OCI-LY7 (cell line): Measurements from ENCODE around the gene LIPH.

Source experiments
- EZH2phosphoT487 ChIP-seq: fragments of 200-600 bp; sonication (generic); IDR thresholded peaks from 2 replicates; pipeline ENCODE4 v1.6.1; 2018; ENCODE audit warnings: low read depth, borderline replicate concordance, mild to moderate bottlenecking, mixed run types, antibody characterized with exemption, low read length, moderate library complexity, mixed read lengths
- TF ChIP-seq, protein P1 (sequence below): fragments of 200-600 bp; sonication (generic); conservative IDR thresholded peaks from 2 replicates; pipeline ENCODE4 v1.5.1; 2014; ENCODE audit warnings: mild to moderate bottlenecking, antibody characterized with exemption, low read length, moderate library complexity, mixed read lengths

GRCh38 chr3:185549122-185549521, 3.3 kb downstream of the LIPH start:
- TF ChIP-seq, protein P1, sequence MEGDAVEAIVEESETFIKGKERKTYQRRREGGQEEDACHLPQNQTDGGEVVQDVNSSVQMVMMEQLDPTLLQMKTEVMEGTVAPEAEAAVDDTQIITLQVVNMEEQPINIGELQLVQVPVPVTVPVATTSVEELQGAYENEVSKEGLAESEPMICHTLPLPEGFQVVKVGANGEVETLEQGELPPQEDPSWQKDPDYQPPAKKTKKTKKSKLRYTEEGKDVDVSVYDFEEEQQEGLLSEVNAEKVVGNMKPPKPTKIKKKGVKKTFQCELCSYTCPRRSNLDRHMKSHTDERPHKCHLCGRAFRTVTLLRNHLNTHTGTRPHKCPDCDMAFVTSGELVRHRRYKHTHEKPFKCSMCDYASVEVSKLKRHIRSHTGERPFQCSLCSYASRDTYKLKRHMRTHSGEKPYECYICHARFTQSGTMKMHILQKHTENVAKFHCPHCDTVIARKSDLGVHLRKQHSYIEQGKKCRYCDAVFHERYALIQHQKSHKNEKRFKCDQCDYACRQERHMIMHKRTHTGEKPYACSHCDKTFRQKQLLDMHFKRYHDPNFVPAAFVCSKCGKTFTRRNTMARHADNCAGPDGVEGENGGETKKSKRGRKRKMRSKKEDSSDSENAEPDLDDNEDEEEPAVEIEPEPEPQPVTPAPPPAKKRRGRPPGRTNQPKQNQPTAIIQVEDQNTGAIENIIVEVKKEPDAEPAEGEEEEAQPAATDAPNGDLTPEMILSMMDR: no peak
- TF ChIP-seq EZH2phosphoT487: no peak
